Lung (tissue), 12 donors: ENCODE measurements around the gene SUGCT. TPM values are rescaled to one million over a fixed set of nuclear protein-coding genes. Genes with fewer than 3 reads are reported as not detected.
"Not testable (repeated sequence)": the region's sequence is repeated elsewhere in the genome, so short reads cannot be mapped to it uniquely, and the experiment has no call there.

ENCODE experiments used
- ATAC-seq: fragments of 200-7000 bp; cut with Tn5 transposase; one replicate; pipeline ENCODE4 v1.9.1; 2020; ENCODE audit warnings: moderate number of reproducible peaks; ENCODE audit not compliant: insufficient read depth, low FRiP score
- DNase-seq, 3 donors: peaks; one replicate each; pipeline ENCODE4 v3.0.0-alpha.2; 2013 to 2017
- H3K27ac ChIP-seq, 2 donors: one replicate each; pipeline ENCODE4 v1.5.1; 2013; ENCODE audit warnings: mild to moderate bottlenecking in 2 of 2, moderate library complexity in 2 of 2, control low read depth in 1 of 2, inconsistent platforms in 1 of 2, low read depth in 1 of 2, low read length in 1 of 2
- H3K27me3 ChIP-seq, 3 donors: one replicate each; pipeline ENCODE4 v1.5.1; 2013; ENCODE audit warnings: low read length in 2 of 3; ENCODE audit not compliant: control insufficient read depth in 3 of 3, insufficient read depth in 3 of 3
- H3K36me3 ChIP-seq, 4 donors: one replicate each; pipeline ENCODE4 v1.5.1; 2013; ENCODE audit warnings: low read length in 4 of 4, mild to moderate bottlenecking in 1 of 4, moderate library complexity in 1 of 4; ENCODE audit not compliant: control insufficient read depth in 4 of 4, insufficient read depth in 4 of 4
- H3K4me1 ChIP-seq, 5 donors: one replicate each; pipeline ENCODE4 v1.5.1; 2013; ENCODE audit warnings: low read length in 5 of 5, mild to moderate bottlenecking in 2 of 5, moderate library complexity in 1 of 5; ENCODE audit not compliant: control insufficient read depth in 5 of 5, insufficient read depth in 5 of 5
- H3K4me3 ChIP-seq: one replicate; pipeline ENCODE4 v1.5.1; 2013; ENCODE audit warnings: mild to moderate bottlenecking, control low read depth, moderate library complexity
- H3K9ac ChIP-seq, 2 donors: one replicate each; pipeline ENCODE4 v1.5.1; 2013; ENCODE audit warnings: low read length in 2 of 2, control low read depth in 1 of 2; ENCODE audit not compliant: insufficient read depth in 1 of 2
- H3K9me3 ChIP-seq, 4 donors: one replicate each; pipeline ENCODE4 v1.5.1; 2013; ENCODE audit warnings: low read length in 3 of 4, mild to moderate bottlenecking in 1 of 4, moderate library complexity in 1 of 4; ENCODE audit not compliant: control insufficient read depth in 4 of 4, insufficient read depth in 3 of 4
- WGBS, 2 donors: extraction: QIAGEN DNeasy Blood & Tissue Kit; methylation state at CpG; one replicate each; pipeline ENCODE4 v1.1.7; 2013; 5-methylcytosine and 5-hydroxymethylcytosine counted together
- polyA plus RNA-seq, 2 donors: library from polyadenylated mRNA; stranded (reverse); fragments of 200-250 nt; gene quantifications; one replicate each; pipeline ENCODE4 v1.2.1, GENCODE V29; 2013
- total RNA-seq, 2 donors: library from RNA; depleted of rRNA in 1 of 2; stranded (reverse); fragments of >200 nt in 1 of 2; gene quantifications; one replicate each; pipeline ENCODE4 v1.2.1, GENCODE V29; 2014 to 2021
- TF ChIP-seq, protein P1 (sequence below): IDR thresholded peaks from 2 replicates; pipeline ENCODE4 v1.5.1; 2012; ENCODE audit warnings: mild to moderate bottlenecking; ENCODE audit errors: control extremely low read depth, extremely low read depth
- donor health status: control.
- donor health status: control.
- donor health status: Bipolar disorder and iron deficiency.
- donor health status: healthy.
- donor health status: DM: yes; HTN: yes; CAD: no.

SUGCT gene
- total and polyA plus RNA-seq, 4 donors: 0.23 to 4.2 (median 1.8) TPM

DNA sequence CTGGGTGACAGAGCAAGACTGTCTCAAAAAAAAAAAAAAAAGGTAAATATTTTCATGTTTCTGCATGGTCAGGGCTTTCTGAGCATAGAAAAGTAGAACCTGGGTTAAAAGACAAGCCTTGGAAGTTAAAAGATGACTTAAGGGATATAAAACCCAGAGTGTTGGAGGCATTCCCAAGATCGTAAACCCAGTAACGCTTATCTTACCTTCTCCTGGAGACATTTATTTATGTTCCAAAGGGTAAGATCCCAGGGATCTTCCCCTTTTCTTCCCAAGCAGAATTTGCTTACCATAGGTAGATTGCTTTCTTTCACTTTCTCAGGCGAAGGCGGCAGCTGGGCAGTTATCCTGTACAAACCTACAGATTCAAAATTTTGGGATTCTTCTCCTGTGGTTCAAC lies 22.2 kb downstream of the SUGCT start:
- Histone ChIP-seq H3K27me3 (no peaks in the 10 kb centered on the region), H3K4me1 (no peaks in the 10 kb centered on the region), H3K4me3 (no peak overlapping the region), H3K27ac (no peak overlapping the region), H3K36me3 (no peaks in the 10 kb centered on the region), H3K9me3 (no peaks in the 10 kb centered on the region), H3K9ac (no peak overlapping the region)
- WGBS, 2 donors: 94 to 99% methylated on average over 4 of the region's 4 CpGs
- ATAC-seq: no peak
- DNase-seq: no peak
- TF ChIP-seq, protein P1, sequence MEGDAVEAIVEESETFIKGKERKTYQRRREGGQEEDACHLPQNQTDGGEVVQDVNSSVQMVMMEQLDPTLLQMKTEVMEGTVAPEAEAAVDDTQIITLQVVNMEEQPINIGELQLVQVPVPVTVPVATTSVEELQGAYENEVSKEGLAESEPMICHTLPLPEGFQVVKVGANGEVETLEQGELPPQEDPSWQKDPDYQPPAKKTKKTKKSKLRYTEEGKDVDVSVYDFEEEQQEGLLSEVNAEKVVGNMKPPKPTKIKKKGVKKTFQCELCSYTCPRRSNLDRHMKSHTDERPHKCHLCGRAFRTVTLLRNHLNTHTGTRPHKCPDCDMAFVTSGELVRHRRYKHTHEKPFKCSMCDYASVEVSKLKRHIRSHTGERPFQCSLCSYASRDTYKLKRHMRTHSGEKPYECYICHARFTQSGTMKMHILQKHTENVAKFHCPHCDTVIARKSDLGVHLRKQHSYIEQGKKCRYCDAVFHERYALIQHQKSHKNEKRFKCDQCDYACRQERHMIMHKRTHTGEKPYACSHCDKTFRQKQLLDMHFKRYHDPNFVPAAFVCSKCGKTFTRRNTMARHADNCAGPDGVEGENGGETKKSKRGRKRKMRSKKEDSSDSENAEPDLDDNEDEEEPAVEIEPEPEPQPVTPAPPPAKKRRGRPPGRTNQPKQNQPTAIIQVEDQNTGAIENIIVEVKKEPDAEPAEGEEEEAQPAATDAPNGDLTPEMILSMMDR: no peak

DNA sequence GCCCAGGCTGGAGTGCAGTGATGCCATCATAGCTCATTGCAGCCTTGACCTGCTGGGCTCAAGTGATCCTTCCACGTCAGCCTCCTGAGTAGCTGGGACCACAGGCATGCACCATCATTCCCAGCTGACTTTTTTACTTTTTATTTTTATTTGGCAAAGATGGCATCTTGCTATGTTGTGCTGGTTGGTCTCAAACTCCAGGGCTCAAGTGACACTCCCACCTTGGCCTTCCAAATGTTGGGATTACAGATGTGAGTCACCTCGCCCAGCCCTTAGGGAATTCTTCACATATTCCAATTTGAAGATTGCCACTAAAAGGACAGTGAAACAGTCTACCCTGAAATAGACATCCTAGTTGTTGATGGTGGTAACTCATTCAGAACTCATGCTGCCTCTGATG lies 27.7 kb downstream of the SUGCT start:
- Histone ChIP-seq H3K4me1 (no peaks in the 10 kb centered on the region), H3K36me3 (no peaks in the 10 kb centered on the region), H3K9ac (no peak overlapping the region), H3K27ac (no peak overlapping the region), H3K4me3 (no peak overlapping the region), H3K9me3 (no peaks in the 10 kb centered on the region), H3K27me3 (no peaks in the 10 kb centered on the region)
- ATAC-seq: no peak
- DNase-seq: no peak
- TF ChIP-seq, protein P1: no peak
- 88 to 91% methylated on average over 2 of the region's 2 CpGs for WGBS, 2 donors

DNA sequence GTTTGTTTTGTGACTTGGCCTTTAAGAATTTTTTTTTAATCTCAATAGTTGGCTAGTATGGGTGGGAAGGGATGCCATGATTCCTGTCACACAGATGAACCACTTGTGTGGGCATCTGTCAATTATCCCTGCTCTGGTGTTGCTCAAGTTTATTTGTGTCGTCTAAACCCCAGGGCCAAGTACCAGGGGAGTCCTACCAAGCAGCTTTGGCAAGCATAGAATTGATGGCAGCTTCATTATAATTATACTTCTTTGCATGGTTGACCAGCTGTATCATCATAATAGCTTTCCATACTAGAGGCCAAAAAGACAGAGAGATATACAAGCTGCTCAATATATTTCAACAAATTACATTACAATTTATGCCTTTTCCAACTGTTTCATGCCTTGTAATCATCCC lies 30.4 kb downstream of the SUGCT start:
- Histone ChIP-seq H3K27ac (no peak overlapping the region), H3K27me3 (no peaks in the 10 kb centered on the region), H3K36me3 (no peaks in the 10 kb centered on the region), H3K9ac (no peak overlapping the region), H3K4me1 (no peaks in the 10 kb centered on the region), H3K9me3 (no peaks in the 10 kb centered on the region), H3K4me3 (no peak overlapping the region)
- no peak for ATAC-seq
- TF ChIP-seq, protein P1: no peak
- 65 to 70% methylated on average over 1 of the region's 1 CpG for whole genome bisulfite sequencing, 2 donors
- DNase-seq: no peak

DNA sequence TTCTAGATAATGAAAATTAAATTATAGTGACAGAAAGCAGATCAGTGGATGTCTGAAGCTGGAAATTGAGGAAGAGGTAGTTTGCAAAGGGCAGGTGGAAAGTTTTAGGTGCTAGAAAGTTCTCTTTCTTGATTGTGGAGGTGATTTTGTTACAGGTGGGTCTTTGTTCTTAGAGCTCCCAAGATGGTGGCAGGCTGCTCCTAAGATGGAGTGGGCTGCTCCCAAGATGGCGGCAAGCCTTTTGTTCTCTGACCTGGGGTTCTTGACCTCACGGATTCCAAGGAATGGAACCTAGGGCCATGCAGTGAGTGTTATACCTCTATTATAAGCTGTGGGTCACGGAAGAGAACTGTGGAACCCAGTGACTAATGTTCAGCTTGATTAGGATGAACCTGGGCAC lies 32.5 kb downstream of the SUGCT start:
- ATAC-seq (no peak), DNase-seq (no peak)
- Histone ChIP-seq H3K4me1 (no peaks in the 10 kb centered on the region), H3K9ac (no peak overlapping the region), H3K27me3 (no peaks in the 10 kb centered on the region), H3K4me3 (no peak overlapping the region), H3K9me3 (no peaks in the 10 kb centered on the region), H3K36me3 (no peaks in the 10 kb centered on the region), H3K27ac (no peak overlapping the region)
- TF ChIP-seq, protein P1: no peak
- 94 to 95% methylated on average over 3 of the region's 3 CpGs for WGBS, 2 donors

DNA sequence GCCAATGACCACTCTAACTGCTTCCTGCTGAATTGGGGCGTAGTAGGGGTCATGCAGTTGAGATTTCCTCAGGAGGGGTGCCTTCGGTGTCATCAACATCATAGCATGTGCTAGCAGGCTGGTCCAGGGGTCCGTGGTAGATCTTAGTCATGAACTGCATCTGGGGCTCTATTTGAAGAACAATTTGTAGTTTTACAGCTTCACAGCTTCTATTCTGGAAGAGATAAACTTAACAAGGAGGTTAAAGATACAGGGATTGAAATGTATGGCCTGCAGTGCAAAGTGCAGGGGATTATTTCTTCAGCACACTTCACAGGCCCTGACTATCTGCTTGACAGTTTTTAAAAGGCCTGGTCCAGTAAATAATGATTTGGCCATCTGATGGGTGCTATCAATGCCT lies 33.5 kb downstream of the SUGCT start:
- not testable (repeated sequence) for H3K27me3 ChIP-seq, H3K9ac ChIP-seq, H3K36me3 ChIP-seq, H3K9me3 ChIP-seq, H3K27ac ChIP-seq, H3K4me3 ChIP-seq, H3K4me1 ChIP-seq, DNase-seq, ATAC-seq
- 93% methylated on average over 3 of the region's 3 CpGs for WGBS, 2 donors

DNA sequence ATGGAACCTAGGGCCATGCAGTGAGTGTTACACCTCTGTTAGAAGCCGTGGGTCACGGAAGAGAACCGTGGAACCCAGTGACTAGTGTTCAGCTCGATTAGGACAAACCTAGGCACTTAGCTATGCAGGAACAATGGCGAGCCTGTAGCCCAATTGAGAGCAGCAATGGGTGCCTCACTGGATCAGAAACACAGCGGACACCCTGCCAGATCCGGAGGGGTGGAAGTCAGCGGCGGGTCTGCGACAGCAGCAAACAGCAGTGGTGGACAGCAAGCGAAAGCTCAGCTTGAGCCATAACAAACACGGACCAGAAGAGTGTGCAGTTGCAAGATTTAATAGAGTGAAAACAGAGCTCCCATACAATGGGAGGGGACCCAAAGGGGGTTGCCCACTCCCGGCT lies 38.3 kb downstream of the SUGCT start:
- H3K4me3 ChIP-seq, H3K27ac ChIP-seq, ATAC-seq, H3K9ac ChIP-seq, DNase-seq, H3K9me3 ChIP-seq, H3K27me3 ChIP-seq, H3K36me3 ChIP-seq, H3K4me1 ChIP-seq: not testable (repeated sequence)
- 92 to 94% methylated on average over 13 of the region's 13 CpGs for WGBS, 2 donors
